CD4-positive, alpha-beta T cell treated with Interleukin-6 at 100 ng/mL for 8 hours (primary cell): ENCODE data around the gene MCEMP1.
"Not testable (repeated sequence)": the region's sequence is repeated elsewhere in the genome, so short reads cannot be mapped to it uniquely, and the experiment has no call there.

Experiments used
- DNase-seq: peaks from one replicate; pipeline ENCODE4 v3.0.0-alpha.2; 2020; ENCODE audit warnings: mixed read lengths, low spot score

The MCEMP1 gene

DNA sequence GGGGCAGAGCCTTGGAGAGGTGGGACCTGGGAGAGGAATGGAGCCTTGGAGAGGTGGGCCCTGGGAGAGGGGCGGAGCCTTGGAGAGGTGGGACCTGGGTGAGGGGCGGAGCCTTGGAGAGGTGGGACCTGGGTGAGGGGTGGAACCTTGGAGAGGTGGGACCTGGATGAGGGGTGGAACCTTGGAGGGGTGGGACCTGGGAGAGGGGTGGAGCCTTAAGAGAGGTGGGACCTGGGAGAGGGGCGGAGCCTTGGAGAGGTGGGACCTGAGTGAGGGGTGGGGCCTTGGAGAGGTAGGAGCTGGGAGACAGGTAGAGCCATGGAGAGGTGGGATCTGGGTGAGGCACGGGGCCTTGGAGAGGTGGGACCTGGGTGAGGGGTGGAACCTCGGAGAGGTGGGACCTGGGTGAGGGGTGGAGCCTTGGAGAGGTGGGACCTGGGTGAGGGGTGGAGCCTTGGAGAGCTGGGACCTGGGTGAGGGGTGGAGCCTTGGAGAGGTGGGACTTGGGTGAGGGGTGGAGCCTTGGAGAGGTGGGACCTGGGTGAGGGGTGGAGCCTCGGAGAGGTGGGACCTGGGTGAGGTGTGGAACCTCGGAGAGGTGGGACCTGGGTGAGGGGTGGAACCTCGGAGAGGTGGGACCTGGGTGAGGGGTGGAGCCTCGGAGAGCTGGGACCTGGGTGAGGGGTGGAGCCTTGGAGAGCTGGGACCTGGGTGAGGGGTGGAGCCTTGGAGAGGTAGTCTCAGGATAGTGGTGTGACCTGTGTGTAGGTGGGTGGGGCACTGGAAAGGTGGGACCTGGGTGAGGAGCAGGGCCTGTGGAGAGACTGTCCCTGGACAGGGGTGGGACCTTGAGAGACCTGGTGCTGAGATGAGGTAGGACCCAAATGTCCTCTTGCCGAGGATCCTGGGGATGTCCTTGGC, 33.0 kb upstream of the MCEMP1 start:
- not testable (repeated sequence) for DNase-seq

GRCh38 chr19:7644550-7644877, 32.4 kb upstream of the MCEMP1 start:
- no peak for DNase-seq

GRCh38 chr19:7645163-7645562, 31.7 kb upstream of the MCEMP1 start:
- DNase-seq = no peak

GRCh38 chr19:7645656-7646425, 31.0 kb upstream of the MCEMP1 start:
- DNase-seq = no peak

- DNase-seq = no peak
Measured at GRCh38 chr19:7646426-7646700, 30.5 kb upstream of the MCEMP1 start.

- DNase-seq = no peak
Measured at GRCh38 chr19:7647156-7647555, 29.7 kb upstream of the MCEMP1 start.

DNA sequence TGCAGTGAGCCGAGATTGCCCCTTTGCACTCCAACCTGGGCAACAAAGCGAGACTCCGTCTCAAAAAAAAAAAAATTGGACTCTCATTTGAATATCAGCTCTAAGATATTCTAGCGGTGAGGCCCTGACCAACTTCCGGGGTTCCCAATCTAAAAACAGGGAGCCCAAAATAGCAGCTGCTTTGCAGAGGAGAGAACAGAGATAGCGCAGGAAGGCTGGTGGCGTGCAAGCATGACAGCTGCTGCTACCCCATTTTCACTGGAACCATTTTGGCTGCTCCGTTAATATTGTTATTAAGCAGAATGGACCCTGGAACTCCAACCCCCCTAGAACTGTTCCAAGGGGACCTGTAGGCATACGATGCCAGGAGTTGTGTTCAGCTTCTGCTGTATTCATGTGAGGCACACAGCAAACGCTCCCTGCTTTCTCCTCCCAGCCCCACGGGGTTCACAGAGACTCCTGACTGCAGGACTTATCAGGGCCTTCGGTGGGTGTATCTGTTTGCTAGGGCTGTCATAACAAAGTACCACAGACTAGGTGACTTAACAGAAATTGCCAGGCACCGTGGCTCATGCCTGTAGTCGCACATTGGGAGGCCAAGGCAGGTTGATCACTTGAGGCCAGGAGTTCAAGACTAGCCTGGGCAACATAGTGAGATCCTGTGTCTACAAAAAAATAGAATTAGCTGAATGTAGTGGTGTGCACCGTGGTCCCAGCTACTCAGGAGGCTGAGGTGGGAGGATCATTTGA, 28.4 kb upstream of the MCEMP1 start:
- no peak for DNase-seq

- DNase-seq = no peak
Measured at GRCh38 chr19:7650148-7650547, 26.7 kb upstream of the MCEMP1 start.

GRCh38 chr19:7652061-7652641, 24.7 kb upstream of the MCEMP1 start:
- DNase-seq = peak; percentile 86

GRCh38 chr19:7654401-7654800, 22.5 kb upstream of the MCEMP1 start:
- no peak for DNase-seq

DNA sequence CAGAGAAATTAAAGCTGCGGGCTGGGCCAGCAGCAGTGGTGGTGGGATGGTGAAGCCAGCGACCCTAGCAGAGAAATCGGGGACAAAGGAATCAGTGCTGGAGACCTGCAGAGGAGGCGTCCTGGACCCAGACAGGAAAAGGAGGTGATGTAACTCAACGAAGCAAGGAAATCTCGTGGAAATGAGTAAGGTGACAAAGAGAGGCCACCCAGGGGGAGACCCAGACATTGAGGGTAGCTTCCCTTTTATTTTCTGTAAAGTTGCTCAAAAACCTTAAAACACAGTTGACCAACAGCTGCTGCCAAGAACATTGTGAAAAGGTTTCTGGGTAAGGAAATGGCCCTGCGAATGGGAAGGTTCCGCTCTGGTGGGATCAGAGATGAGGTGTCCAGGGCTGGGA, 21.3 kb upstream of the MCEMP1 start:
- no peak for DNase-seq

DNA sequence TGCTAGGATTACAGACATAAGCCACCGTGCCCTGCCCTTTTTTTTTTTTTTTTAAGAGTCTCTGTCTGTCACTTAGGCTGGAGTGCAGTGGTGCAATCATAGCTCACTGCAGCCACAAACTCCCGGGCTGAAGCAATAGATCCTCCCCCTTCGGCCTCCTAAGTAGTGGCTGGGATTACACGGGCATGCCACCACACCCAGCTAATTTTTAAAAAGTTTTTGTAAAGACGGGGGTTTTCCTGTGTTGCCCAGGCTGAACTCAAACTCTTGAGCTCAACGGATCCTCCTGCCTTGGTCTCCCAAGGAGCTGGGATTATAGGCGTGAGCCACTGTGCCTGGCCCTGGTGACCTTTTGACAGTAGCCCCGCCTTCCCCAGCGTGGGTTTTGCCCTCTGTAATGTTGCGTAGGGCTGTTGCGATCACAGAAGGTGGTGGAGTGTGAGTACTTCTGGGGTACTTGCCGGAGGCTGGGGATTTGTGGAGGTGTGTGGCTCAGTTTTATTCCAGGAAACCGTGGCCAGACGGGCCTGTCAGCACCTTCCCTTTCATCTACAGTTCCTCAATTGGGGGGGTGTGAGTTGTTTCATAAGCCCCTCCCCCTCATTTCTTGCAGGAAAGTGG, 19.6 kb upstream of the MCEMP1 start:
- no peak for DNase-seq

GRCh38 chr19:7658219-7658686, 18.6 kb upstream of the MCEMP1 start:
- peak; percentile 57 for DNase-seq

DNA sequence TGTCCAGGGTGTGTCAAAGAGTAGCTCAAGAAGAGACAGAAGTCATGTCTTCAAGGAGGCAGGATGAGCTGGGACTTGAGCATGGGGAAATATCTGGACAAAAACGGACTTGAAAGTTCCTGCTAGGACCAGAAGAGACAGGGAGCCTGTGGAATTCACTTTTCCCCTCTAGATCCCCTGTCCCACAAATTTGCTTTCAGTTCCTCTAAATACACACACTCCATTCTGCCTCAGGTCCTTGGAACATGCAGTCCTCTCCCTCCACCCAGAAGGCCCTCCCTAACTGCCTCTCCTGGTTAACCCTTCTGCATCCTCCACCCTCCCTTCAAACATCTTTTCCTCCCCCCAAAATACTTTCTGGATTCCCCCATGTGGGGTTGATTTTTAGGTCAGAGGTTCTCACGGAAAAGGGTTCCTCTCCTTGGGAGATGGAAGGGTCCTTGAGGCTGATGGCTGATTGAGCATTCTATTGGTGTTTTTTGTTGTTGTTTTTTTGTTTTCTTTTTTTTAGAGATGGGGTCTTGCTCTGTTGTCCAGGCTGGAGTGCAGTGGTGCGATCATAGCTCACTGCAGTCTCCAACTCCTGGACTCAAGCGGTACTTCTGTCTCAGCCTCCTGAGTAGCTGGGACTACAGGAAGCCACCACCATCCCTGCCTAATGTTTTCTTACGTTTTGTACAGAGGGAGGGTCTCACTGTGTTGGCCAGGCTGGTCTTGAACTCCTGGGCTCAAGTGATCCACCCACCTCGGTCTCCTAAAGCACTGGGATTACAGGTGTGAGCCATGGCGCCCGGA, 14.9 kb upstream of the MCEMP1 start:
- DNase-seq = no peak

DNA sequence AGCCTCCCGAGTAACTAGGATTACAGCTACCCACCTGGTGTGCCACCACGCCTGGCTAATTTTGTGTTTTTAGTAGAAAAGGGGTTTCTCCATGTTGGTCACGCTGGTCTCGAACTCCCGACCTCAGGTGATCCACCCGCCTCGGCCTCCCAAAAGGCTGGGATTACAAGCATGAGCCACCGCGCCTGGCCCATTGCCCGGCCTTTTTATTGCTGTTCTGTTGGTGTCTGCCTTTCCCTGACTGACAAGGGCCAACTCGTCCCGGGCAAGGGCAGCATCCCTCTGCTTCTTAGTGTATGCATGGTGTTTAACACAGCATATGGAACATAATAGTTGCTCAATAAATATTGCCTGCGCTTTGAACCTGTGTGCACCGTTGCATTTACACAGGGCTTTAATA, 14.2 kb upstream of the MCEMP1 start:
- no peak for DNase-seq

DNA sequence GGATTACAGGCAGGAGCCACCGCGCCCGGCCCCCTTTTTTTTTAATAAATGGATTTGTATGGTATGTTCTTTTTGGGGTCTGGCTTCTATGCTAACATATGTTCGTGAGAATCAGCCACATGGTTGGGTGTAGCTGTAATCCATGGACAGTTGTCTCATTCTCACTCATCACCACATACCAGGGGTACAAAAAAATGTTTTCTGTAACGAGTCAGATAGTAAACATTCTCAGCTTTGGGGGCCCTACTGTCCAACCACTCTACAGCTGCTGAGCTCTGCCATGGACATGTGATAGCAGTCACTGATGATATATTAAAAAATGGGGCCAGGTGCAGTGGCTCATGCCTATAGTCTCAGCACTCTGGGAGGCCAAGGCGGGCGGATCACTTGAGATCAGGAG, 13.2 kb upstream of the MCEMP1 start:
- no peak for DNase-seq

DNA sequence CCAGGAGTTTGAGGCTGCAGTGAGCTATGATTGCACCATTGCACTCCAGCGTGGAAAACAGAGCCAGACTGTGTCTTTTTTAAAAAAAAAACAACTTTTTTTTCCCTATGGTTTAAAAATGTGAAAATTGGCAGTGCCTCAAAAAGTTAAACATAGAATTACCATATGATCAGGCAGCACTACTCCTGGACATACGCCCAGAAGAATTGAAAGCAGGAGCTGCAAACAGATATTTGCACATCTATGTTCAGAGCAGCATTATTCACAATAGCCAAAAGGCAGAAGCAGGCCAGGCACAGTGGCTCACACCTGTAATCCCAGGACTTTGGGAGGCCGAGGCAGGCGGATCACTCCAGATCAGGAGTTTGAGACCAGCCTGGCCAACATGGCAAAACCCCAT, 11.8 kb upstream of the MCEMP1 start:
- no peak for DNase-seq

- no peak for DNase-seq
Measured at GRCh38 chr19:7668842-7669241, 8.0 kb upstream of the MCEMP1 start, which contains the start of gene RETN. RETN (plus strand) TSS chr19:7669049; CDS start chr19:7669327, 278 bp downstream.

DNA sequence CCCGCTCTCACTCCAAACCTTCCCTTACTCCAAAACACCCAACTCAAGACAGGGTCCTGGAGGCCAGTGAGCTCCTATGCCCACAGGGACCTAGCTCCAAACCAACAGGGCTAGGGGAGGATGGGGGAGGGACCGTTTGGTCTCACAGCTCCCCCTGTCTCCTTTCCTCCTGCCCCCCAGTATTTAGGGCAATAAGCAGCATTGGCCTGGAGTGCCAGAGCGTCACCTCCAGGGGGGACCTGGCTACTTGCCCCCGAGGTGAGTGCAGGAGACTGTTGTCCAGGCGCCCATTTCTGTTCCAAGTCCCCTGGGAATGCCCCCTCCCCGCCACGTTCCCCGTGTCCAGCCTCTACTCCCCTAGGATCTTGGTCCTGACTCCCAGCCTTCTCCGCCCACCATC, 7.2 kb upstream of the MCEMP1 start:
- no peak for DNase-seq

GRCh38 chr19:7670150-7670783, 6.6 kb upstream of the MCEMP1 start:
- DNase-seq = no peak

GRCh38 chr19:7670790-7671189, 6.1 kb upstream of the MCEMP1 start:
- DNase-seq = no peak
